Measurements from ENCODE around the gene BPIFA3. TPM values are rescaled to one million over a fixed set of nuclear protein-coding genes. Genes with fewer than 3 reads are reported as not detected.

The BPIFA3 gene
- total RNA-seq, 5 donors from 2014 or later (not counting 1 experiment from before 2014, with no cell fraction given): not detected

DNA sequence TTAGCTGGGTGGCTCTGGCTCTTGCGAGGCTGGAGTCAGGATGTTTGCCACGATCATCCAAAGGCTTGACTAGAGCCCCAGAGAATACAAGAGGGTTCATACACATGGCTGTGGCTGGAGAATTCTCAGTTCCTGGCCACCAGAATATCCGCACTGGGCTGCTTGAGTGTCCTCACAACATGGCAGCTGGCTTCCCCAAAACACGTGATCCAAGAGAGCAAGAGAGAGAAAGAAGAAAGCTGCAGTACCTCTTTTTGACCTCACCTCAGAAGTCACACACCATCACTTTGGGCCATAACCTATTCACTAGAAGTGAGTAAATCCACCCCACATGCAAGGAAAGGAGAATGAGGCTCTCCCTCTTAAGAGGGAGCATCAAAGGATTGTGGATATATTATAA lies 44.3 kb downstream of the BPIFA3 start:
- no peaks in the 10 kb centered on the region for H3K9me3 Mint-ChIP-seq
- Histone ChIP-seq H3K4me3 (ENCODE audit: control insufficient read depth in 1 of 2, extremely low read depth in 1 of 2, low read length in 1 of 2) (no peak overlapping the region), H3K4me1 (ENCODE audit: control insufficient read depth in 1 of 2, extremely low read depth in 1 of 2, insufficient read depth in 2 of 2, low read length in 2 of 2) (no peaks in the 10 kb centered on the region), H3K27ac (ENCODE audit: low read length) (no peak overlapping the region), H3K9me3 (no peaks in the 10 kb centered on the region), H3K36me3 (ENCODE audit: control insufficient read depth in 2 of 2, extremely low read depth in 1 of 2, insufficient read depth in 1 of 2, low read length in 1 of 2) (no peaks in the 10 kb centered on the region), H3K27me3 (replicated peaks in 1 of 2; ENCODE audit: control insufficient read depth in 2 of 2, extremely low read depth in 1 of 2, insufficient read depth in 2 of 2, low read length in 1 of 2) (peaks cover 3 to 29% of the 10 kb centered on the region in 2 experiments)
- ChIA-PET CTCF (no interaction called here), POLR2A (no interaction called here)
- DNase-seq: no peak
- ATAC-seq (replicated peaks in 1 of 4): no peak
- no peak overlapping the region for H3K27ac Mint-ChIP-seq
- 100% methylated on average over 3 of the region's 4 CpGs for WGBS (ENCODE audit: insufficient coverage)
- no peaks in the 10 kb centered on the region for H3K36me3 Mint-ChIP-seq
- peaks cover 18 to 32% of the 10 kb centered on the region in 2 donors for H3K27me3 Mint-ChIP-seq
- H3K4me1 Mint-ChIP-seq: peaks cover 0 to 1% (median 0%) of the 10 kb centered on the region in 3 donors
- no peak overlapping the region for H3K4me3 Mint-ChIP-seq

DNA sequence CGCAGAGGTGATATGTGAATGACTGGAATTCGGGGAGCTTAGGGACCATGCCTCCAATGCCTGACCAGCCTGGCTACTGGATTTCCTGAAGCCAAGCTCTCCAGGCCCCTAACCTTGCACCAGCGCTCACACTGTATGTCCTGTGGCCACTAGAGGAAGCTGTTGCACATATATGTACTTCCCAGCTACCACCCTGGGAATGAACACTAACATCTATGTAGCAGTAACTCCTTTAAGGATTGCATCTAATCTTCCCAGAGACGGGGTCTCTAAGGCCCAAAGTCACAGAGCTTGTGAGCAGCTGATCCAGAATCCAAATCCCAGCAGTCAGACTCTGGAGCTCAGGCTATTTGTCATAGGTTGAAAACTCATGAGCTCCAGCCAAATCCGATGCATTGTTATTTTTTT lies 45.5 kb downstream of the BPIFA3 start:
- Mint-ChIP-seq H3K4me1 (peaks cover 0 to 1% (median 0%) of the 10 kb centered on the region in 3 donors), H3K27me3 (peaks cover 16 to 36% of the 10 kb centered on the region in 2 donors), H3K36me3 (no peaks in the 10 kb centered on the region), H3K9me3 (no peaks in the 10 kb centered on the region), H3K27ac (no peak overlapping the region), H3K4me3 (no peak overlapping the region)
- H3K27ac ChIP-seq (ENCODE audit: low read length): no peak overlapping the region
- no peaks in the 10 kb centered on the region for H3K9me3 ChIP-seq
- H3K4me3 ChIP-seq (ENCODE audit: control insufficient read depth in 1 of 2, extremely low read depth in 1 of 2, low read length in 1 of 2): no peak overlapping the region
- H3K4me1 ChIP-seq (ENCODE audit: control insufficient read depth in 1 of 2, extremely low read depth in 1 of 2, insufficient read depth in 2 of 2, low read length in 2 of 2): no peaks in the 10 kb centered on the region
- DNase-seq (peak in 1 of 35 experiments; percentile 12), ATAC-seq (replicated peaks in 1 of 4) (no peak)
- POLR2A ChIA-PET: no interaction called here
- CTCF ChIA-PET: interaction anchor here in 1 of 2 donors (0.6 kb wide), 1 partner anchor 124 kb away, joined by 3 read pairs; no protein-coding TSS in a partner anchor
- 24% methylated on average over 4 of the region's 5 CpGs for WGBS (ENCODE audit: insufficient coverage)
- peaks cover 3 to 25% of the 10 kb centered on the region in 2 experiments for H3K27me3 ChIP-seq (replicated peaks in 1 of 2; ENCODE audit: control insufficient read depth in 2 of 2, extremely low read depth in 1 of 2, insufficient read depth in 2 of 2, low read length in 1 of 2)
- H3K36me3 ChIP-seq (ENCODE audit: control insufficient read depth in 2 of 2, extremely low read depth in 1 of 2, insufficient read depth in 1 of 2, low read length in 1 of 2): no peaks in the 10 kb centered on the region

DNA sequence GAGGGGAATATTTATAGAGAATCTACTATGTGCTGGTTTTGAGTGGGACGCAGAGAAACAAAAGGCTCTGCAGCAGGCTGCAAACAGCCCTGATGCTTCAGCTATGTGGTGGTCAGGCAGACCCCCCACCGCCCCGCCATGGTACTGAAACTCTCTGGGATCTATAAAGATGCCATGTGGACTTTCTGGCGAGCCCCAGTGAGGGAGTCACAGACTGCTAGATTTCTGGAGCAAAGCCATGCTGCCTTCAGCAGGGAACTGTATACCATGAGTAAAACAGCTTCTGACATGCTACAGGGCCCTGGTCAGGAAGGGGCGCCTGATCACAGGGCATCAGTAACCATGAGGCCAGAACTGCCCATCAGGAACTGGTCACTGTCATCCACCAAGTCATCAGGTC lies 46.6 kb downstream of the BPIFA3 start:
- peaks cover 21 to 46% of the 10 kb centered on the region in 2 donors for H3K27me3 Mint-ChIP-seq
- ChIA-PET CTCF (no interaction called here), POLR2A (no interaction called here)
- Histone ChIP-seq H3K27me3 (replicated peaks in 1 of 2; ENCODE audit: control insufficient read depth in 2 of 2, extremely low read depth in 1 of 2, insufficient read depth in 2 of 2, low read length in 1 of 2) (peaks cover 3 to 35% of the 10 kb centered on the region in 2 experiments), H3K9me3 (no peaks in the 10 kb centered on the region), H3K4me3 (ENCODE audit: control insufficient read depth in 1 of 2, extremely low read depth in 1 of 2, low read length in 1 of 2) (no peak overlapping the region), H3K27ac (ENCODE audit: low read length) (no peak overlapping the region), H3K4me1 (ENCODE audit: control insufficient read depth in 1 of 2, extremely low read depth in 1 of 2, insufficient read depth in 2 of 2, low read length in 2 of 2) (no peaks in the 10 kb centered on the region), H3K36me3 (ENCODE audit: control insufficient read depth in 2 of 2, extremely low read depth in 1 of 2, insufficient read depth in 1 of 2, low read length in 1 of 2) (no peaks in the 10 kb centered on the region)
- H3K4me1 Mint-ChIP-seq: peaks cover 0 to 1% (median 0%) of the 10 kb centered on the region in 3 donors
- whole genome bisulfite sequencing (ENCODE audit: insufficient coverage): 72% methylated on average over 4 of the region's 5 CpGs
- no peak overlapping the region for H3K27ac Mint-ChIP-seq
- no peaks in the 10 kb centered on the region for H3K36me3 Mint-ChIP-seq
- H3K4me3 Mint-ChIP-seq: no peak overlapping the region
- H3K9me3 Mint-ChIP-seq: no peaks in the 10 kb centered on the region
- DNase-seq: no peak
- no peak for ATAC-seq (replicated peaks in 1 of 4)

DNA sequence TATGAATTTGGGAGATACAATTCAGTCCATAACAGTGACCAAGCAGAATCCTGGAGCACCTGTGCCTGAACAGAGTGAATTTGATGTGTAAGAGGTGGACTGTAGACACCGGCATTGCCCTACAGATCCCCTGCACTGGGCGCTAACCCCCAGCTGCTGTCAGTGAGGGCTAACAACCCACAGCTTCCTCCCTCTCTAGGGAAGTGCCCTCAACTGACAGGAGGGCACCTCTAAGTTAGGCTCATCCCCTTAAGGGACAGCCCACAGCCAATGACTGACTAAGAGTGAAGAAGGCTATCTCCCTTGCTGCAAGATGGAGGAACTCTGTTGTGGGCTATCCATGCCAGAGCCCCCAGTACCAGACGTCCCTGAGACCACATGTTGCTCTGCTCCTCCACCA lies 50.5 kb downstream of the BPIFA3 start:
- no peak for DNase-seq
- WGBS (ENCODE audit: insufficient coverage): 8% methylated on average over 1 of the region's 3 CpGs

DNA sequence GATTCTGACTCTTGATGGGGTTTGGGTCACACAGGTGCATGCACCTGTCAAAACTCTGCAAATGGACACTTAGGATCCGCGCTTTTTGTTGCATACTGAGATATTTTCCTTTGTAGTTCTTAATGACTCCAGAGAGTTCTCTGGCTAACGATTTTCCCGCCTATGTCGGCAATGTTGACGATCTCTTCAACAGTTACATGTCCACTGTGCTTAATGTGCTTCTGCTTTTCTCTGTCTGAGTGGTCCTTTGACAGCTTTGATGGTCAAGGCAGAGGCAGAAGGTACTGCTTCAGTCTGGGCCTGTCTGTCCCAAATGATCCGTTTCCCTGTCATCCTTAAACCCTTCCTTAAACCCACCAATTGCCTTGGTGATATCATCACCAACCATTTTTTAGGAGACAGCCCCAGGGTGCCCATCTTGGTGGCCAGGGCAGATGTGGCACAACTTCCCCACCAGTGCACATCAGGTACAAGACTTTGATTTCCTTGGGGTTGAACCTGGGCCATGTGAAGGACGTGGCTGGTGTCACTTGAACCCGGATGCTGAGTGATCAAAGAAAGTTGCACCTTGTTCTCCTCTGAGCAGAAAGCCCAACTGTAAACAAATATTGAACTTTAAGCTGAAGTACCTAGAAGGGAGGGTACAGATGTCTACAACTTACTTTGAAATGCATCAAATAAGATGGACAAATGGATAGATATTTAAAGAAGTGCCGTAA lies 55.2 kb downstream of the BPIFA3 start:
- POLR2A ChIA-PET: no interaction called here
- H3K4me3 Mint-ChIP-seq: no peak overlapping the region

More for the DNA sequence above, 50.5 kb downstream of the BPIFA3 start:
- Mint-ChIP-seq H3K27ac (no peak overlapping the region), H3K36me3 (no peaks in the 10 kb centered on the region), H3K27me3 (peaks cover 30 to 48% of the 10 kb centered on the region in 2 donors), H3K4me1 (no peaks in the 10 kb centered on the region), H3K9me3 (no peaks in the 10 kb centered on the region), H3K4me3 (no peak overlapping the region)
- no peak overlapping the region for H3K4me3 ChIP-seq (ENCODE audit: control insufficient read depth in 1 of 2, extremely low read depth in 1 of 2, low read length in 1 of 2)
- no peak for ATAC-seq (replicated peaks in 1 of 4)
- H3K36me3 ChIP-seq (ENCODE audit: control insufficient read depth in 2 of 2, extremely low read depth in 1 of 2, insufficient read depth in 1 of 2, low read length in 1 of 2): no peaks in the 10 kb centered on the region
- ChIA-PET POLR2A (no interaction called here), CTCF (no interaction called here)
- peaks cover 0 to 26% of the 10 kb centered on the region in 2 experiments for H3K27me3 ChIP-seq (replicated peaks in 1 of 2; ENCODE audit: control insufficient read depth in 2 of 2, extremely low read depth in 1 of 2, insufficient read depth in 2 of 2, low read length in 1 of 2)
- H3K4me1 ChIP-seq (ENCODE audit: control insufficient read depth in 1 of 2, extremely low read depth in 1 of 2, insufficient read depth in 2 of 2, low read length in 2 of 2): no peaks in the 10 kb centered on the region
- no peaks in the 10 kb centered on the region for H3K9me3 ChIP-seq
- H3K27ac ChIP-seq (ENCODE audit: low read length): no peak overlapping the region

DNA sequence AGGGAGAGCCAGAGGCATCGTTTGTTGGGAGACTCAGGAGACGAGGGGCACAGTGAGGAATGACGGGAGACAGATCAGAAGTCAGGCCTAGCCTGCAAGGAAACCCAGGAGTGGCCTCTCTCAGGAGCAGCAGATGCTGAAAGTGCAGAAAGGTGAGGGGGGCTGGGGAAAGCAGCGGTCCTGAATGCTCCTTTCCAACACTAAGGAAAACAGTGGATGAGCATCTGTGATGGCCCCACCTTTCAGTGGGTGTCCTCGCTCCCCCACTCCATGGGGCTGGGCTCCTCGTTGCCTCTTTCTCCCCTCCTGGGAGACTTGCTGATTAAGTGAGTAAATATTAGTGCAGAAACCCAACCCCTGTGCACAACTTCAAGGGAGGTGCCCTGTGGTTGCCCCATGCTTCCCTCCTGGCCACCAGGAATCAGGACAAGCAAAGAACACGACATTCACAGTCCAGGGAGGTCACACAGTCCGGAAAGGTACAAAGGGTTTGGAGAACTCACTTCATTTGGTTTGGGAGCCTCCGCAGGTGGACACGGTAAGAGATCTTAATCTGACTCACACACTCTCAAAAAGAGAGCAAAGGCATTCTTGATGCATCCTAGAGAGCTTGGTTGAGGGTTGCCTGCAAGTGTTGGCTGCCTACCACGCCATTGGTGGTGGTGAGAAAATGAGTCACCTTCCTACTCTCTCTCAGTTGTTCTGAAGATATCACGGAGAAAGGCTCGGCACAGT lies 56.1 kb downstream of the BPIFA3 start:
- H3K27me3 Mint-ChIP-seq: peaks cover 26 to 39% of the 10 kb centered on the region in 2 donors
- Histone ChIP-seq H3K4me3 (ENCODE audit: control insufficient read depth in 1 of 2, extremely low read depth in 1 of 2, low read length in 1 of 2) (no peak overlapping the region), H3K36me3 (ENCODE audit: control insufficient read depth in 2 of 2, extremely low read depth in 1 of 2, insufficient read depth in 1 of 2, low read length in 1 of 2) (no peaks in the 10 kb centered on the region), H3K27me3 (replicated peaks in 1 of 2; ENCODE audit: control insufficient read depth in 2 of 2, extremely low read depth in 1 of 2, insufficient read depth in 2 of 2, low read length in 1 of 2) (peaks cover 0 to 26% of the 10 kb centered on the region in 2 experiments), H3K27ac (ENCODE audit: low read length) (no peak overlapping the region), H3K9me3 (no peaks in the 10 kb centered on the region), H3K4me1 (ENCODE audit: control insufficient read depth in 1 of 2, extremely low read depth in 1 of 2, insufficient read depth in 2 of 2, low read length in 2 of 2) (no peaks in the 10 kb centered on the region)
- no peaks in the 10 kb centered on the region for H3K4me1 Mint-ChIP-seq
- no peak overlapping the region for H3K27ac Mint-ChIP-seq
- 60% methylated on average over 5 of the region's 13 CpGs for WGBS (ENCODE audit: insufficient coverage)
- ChIA-PET CTCF (no interaction called here), POLR2A (no interaction called here)
- H3K4me3 Mint-ChIP-seq: no peak overlapping the region
- peak in 1 of 4 experiments; percentile 23 for ATAC-seq (replicated peaks in 1 of 4)
- H3K9me3 Mint-ChIP-seq: no peaks in the 10 kb centered on the region
- H3K36me3 Mint-ChIP-seq: no peaks in the 10 kb centered on the region
- DNase-seq: no peak

More for the DNA sequence above, 55.2 kb downstream of the BPIFA3 start:
- H3K27me3 ChIP-seq (replicated peaks in 1 of 2; ENCODE audit: control insufficient read depth in 2 of 2, extremely low read depth in 1 of 2, insufficient read depth in 2 of 2, low read length in 1 of 2): peaks cover 0 to 23% of the 10 kb centered on the region in 2 experiments
- Mint-ChIP-seq H3K27me3 (peaks cover 29 to 39% of the 10 kb centered on the region in 2 donors), H3K9me3 (no peaks in the 10 kb centered on the region), H3K27ac (no peak overlapping the region), H3K4me1 (no peaks in the 10 kb centered on the region), H3K36me3 (no peaks in the 10 kb centered on the region)
- ATAC-seq (replicated peaks in 1 of 4) (no peak), DNase-seq (no peak)
- no peak overlapping the region for H3K4me3 ChIP-seq (ENCODE audit: control insufficient read depth in 1 of 2, extremely low read depth in 1 of 2, low read length in 1 of 2)
- H3K4me1 ChIP-seq (ENCODE audit: control insufficient read depth in 1 of 2, extremely low read depth in 1 of 2, insufficient read depth in 2 of 2, low read length in 2 of 2): no peaks in the 10 kb centered on the region
- H3K27ac ChIP-seq (ENCODE audit: low read length): no peak overlapping the region
- no peaks in the 10 kb centered on the region for H3K9me3 ChIP-seq
- CTCF ChIA-PET: interaction anchor here in 1 of 2 donors (0.5 kb wide), 1 partner anchor 406 kb away, joined by 3 read pairs; no protein-coding TSS in a partner anchor
- 86% methylated on average over 9 of the region's 10 CpGs for WGBS (ENCODE audit: insufficient coverage)
- H3K36me3 ChIP-seq (ENCODE audit: control insufficient read depth in 2 of 2, extremely low read depth in 1 of 2, insufficient read depth in 1 of 2, low read length in 1 of 2): no peaks in the 10 kb centered on the region

All from T-cell (primary cell).